ENCODE measurements around the gene PLPPR1. TPM values are rescaled to one million over a fixed set of nuclear protein-coding genes. Genes with fewer than 3 reads are reported as not detected.

PLPPR1 gene
- total RNA-seq, 1 experiment from 2014 or later = not detected

DNA sequence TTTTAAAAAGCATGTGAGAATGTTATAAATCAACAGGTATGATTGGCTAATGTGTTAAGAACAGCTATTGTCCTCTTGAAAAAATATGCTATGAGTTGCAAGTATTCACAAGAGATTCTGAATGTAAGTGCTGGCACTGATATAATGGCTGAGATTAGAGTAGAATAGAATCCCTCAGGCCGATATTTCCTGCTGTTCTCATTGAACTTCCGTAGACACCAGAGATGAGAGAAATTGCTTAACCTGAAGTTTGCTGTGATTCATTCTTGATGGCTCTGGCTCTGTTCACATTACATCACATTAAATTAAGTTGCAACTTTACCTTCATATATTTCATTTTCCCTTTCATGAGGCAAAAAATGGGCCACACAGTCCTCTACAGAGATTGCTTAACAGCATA is 241.8 kb downstream of the PLPPR1 start:
- no peak overlapping the region for H3K4me3 ChIP-seq (replicated peaks in 1 of 2; ENCODE audit: low read depth in 1 of 2, low read length in 2 of 2)
- no peak overlapping the region for H2AFZ ChIP-seq (ENCODE audit: low read depth, low read length, poor library complexity, severe bottlenecking)
- ChIA-PET CTCF (no interaction called here), POLR2A (no interaction called here), RAD21 (ENCODE audit: low non-redundant PET in 1 of 2, low total read pairs in 2 of 2, uncharacterized antibody in 2 of 2, unreplicated experiment in 2 of 2) (no interaction called here)
- H3K4me1 ChIP-seq (ENCODE audit: control insufficient read depth in 1 of 2, insufficient read depth in 2 of 2, low read length in 2 of 2) = no peaks in the 10 kb centered on the region
- DNase-seq (ENCODE audit: low read depth, low spot score) (no peak), ATAC-seq (no peak)
- no peaks in the 10 kb centered on the region for H4K20me1 ChIP-seq (ENCODE audit: insufficient read depth)
- peaks cover 25% of the 10 kb centered on the region for H3K27me3 ChIP-seq (ENCODE audit: insufficient read depth, low read length)
- no peak overlapping the region for H3K27ac ChIP-seq (ENCODE audit: low read depth, low read length)
- no peak overlapping the region for H3K4me2 ChIP-seq (ENCODE audit: low read length)
- intact Hi-C loops (cut with micrococcal nuclease) = no loop called here
- H3K36me3 ChIP-seq (ENCODE audit: control insufficient read depth in 1 of 2, insufficient read depth in 2 of 2, low read length in 2 of 2) = no peaks in the 10 kb centered on the region
- H3K9me3 ChIP-seq (ENCODE audit: control insufficient read depth in 1 of 2, insufficient read depth in 1 of 2, low read depth in 1 of 2, low read length in 2 of 2) = no peaks in the 10 kb centered on the region
- H3K79me2 ChIP-seq (ENCODE audit: insufficient read depth, low read length) = no peaks in the 10 kb centered on the region
- H3K9me2 ChIP-seq (ENCODE audit: insufficient read depth) = no peaks in the 10 kb centered on the region
- BruUV-seq (replicated peaks) = no TSS peak
- no peak overlapping the region for H3K9ac ChIP-seq (ENCODE audit: low read length)
- TF ChIP-seq POLR2AphosphoS5 (IDR thresholded peaks at IDR 0.05; ENCODE audit: low read depth, low read length) = no peak
- TF ChIP-seq TCF7L2 (IDR thresholded peaks at IDR 0.05; ENCODE audit: borderline replicate concordance, extremely low read depth, insufficient read depth, insufficient read length) = no peak
- no peak for TF ChIP-seq POLR2A (IDR thresholded peaks at IDR 0.05; ENCODE audit: borderline replicate concordance, extremely low read depth, insufficient read depth, insufficient read length)
- TF ChIP-seq, protein P1, sequence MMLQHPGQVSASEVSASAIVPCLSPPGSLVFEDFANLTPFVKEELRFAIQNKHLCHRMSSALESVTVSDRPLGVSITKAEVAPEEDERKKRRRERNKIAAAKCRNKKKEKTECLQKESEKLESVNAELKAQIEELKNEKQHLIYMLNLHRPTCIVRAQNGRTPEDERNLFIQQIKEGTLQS (IDR thresholded peaks at IDR 0.05) = no peak
- TF ChIP-seq EGR1 (IDR thresholded peaks at IDR 0.05; ENCODE audit: low read depth) = no peak
- TF ChIP-seq SIN3A (IDR thresholded peaks at IDR 0.05; ENCODE audit: low read depth) = no peak
- TF ChIP-seq, protein P2, sequence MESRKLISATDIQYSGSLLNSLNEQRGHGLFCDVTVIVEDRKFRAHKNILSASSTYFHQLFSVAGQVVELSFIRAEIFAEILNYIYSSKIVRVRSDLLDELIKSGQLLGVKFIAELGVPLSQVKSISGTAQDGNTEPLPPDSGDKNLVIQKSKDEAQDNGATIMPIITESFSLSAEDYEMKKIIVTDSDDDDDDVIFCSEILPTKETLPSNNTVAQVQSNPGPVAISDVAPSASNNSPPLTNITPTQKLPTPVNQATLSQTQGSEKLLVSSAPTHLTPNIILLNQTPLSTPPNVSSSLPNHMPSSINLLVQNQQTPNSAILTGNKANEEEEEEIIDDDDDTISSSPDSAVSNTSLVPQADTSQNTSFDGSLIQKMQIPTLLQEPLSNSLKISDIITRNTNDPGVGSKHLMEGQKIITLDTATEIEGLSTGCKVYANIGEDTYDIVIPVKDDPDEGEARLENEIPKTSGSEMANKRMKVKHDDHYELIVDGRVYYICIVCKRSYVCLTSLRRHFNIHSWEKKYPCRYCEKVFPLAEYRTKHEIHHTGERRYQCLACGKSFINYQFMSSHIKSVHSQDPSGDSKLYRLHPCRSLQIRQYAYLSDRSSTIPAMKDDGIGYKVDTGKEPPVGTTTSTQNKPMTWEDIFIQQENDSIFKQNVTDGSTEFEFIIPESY (IDR thresholded peaks at IDR 0.05; ENCODE audit: extremely low read depth, insufficient replicate concordance, low read length) = no peak
- TF ChIP-seq CEBPB (IDR thresholded peaks at IDR 0.05; ENCODE audit: low read depth) = no peak
- TF ChIP-seq, protein P3, sequence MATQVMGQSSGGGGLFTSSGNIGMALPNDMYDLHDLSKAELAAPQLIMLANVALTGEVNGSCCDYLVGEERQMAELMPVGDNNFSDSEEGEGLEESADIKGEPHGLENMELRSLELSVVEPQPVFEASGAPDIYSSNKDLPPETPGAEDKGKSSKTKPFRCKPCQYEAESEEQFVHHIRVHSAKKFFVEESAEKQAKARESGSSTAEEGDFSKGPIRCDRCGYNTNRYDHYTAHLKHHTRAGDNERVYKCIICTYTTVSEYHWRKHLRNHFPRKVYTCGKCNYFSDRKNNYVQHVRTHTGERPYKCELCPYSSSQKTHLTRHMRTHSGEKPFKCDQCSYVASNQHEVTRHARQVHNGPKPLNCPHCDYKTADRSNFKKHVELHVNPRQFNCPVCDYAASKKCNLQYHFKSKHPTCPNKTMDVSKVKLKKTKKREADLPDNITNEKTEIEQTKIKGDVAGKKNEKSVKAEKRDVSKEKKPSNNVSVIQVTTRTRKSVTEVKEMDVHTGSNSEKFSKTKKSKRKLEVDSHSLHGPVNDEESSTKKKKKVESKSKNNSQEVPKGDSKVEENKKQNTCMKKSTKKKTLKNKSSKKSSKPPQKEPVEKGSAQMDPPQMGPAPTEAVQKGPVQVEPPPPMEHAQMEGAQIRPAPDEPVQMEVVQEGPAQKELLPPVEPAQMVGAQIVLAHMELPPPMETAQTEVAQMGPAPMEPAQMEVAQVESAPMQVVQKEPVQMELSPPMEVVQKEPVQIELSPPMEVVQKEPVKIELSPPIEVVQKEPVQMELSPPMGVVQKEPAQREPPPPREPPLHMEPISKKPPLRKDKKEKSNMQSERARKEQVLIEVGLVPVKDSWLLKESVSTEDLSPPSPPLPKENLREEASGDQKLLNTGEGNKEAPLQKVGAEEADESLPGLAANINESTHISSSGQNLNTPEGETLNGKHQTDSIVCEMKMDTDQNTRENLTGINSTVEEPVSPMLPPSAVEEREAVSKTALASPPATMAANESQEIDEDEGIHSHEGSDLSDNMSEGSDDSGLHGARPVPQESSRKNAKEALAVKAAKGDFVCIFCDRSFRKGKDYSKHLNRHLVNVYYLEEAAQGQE (IDR thresholded peaks at IDR 0.05; ENCODE audit: low read depth) = no peak
- TF ChIP-seq RAD21 (IDR thresholded peaks at IDR 0.05; ENCODE audit: low read depth) = no peak
- TF ChIP-seq SP1 (IDR thresholded peaks at IDR 0.05; ENCODE audit: low read depth) = no peak
- no peak for TF ChIP-seq ZNF274 (IDR thresholded peaks at IDR 0.05; ENCODE audit: low read depth, low read length)
- no peak for TF ChIP-seq JUND (IDR thresholded peaks at IDR 0.05)
- no peak for TF ChIP-seq CBX3 (IDR thresholded peaks at IDR 0.05; ENCODE audit: low read depth)
- TF ChIP-seq, protein P4, sequence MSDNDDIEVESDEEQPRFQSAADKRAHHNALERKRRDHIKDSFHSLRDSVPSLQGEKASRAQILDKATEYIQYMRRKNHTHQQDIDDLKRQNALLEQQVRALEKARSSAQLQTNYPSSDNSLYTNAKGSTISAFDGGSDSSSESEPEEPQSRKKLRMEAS (IDR thresholded peaks at IDR 0.05) = no peak
- TF ChIP-seq ELF1 (IDR thresholded peaks at IDR 0.05; ENCODE audit: borderline replicate concordance, low read depth) = no peak
- TF ChIP-seq FOSL1 (IDR thresholded peaks at IDR 0.05; ENCODE audit: low read depth) = no peak
- TF ChIP-seq SRF (IDR thresholded peaks at IDR 0.05; ENCODE audit: low read depth) = no peak
- TF ChIP-seq EZH2 (IDR thresholded peaks at IDR 0.05) = no peak
